Raji (cell line): ENCODE measurements around the gene HDC.

Source experiments
- POLR2A ChIP-seq: IDR thresholded peaks from 2 replicates; pipeline ENCODE4 v1.6.1; 2011; ENCODE audit warnings: low read depth, low read length, control low read depth; ENCODE audit not compliant: insufficient read depth

Gene HDC

DNA sequence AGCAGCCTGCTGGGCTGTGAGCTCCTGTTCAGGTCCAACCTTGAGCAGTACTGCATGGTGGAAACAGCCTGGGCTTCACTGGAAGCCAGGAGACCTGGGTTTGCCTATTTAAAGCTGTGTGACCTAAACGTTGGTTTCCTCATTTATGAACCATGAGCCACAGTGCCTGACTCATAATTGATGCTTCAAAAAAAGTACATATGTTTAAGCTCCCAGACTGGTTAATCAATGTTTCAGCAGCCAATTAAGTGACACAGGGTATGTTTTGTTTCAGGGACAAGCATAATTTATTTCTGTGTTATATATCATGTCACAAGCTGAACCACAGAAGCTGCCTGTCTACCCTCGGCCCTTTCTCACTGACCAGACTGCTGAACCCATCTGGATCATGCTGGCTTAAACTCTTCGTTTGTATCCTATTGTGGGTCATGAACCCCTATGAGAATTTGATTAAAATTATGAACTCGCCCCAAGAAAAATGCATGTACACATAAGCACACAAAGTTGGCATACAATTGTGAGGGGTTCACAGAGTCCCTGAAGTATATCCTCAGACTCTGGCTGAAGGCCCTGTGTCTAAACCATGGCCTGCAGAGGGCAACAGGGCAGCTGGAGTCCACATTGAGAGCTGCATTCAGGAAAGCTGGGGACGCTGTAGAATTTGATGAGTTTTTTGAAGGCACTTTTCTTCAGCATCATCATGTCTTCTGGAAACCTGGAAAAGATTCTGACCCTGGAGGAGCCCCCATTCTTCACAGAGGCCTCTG is 23.7 kb downstream of the HDC start:
- TF ChIP-seq POLR2A = no peak

DNA sequence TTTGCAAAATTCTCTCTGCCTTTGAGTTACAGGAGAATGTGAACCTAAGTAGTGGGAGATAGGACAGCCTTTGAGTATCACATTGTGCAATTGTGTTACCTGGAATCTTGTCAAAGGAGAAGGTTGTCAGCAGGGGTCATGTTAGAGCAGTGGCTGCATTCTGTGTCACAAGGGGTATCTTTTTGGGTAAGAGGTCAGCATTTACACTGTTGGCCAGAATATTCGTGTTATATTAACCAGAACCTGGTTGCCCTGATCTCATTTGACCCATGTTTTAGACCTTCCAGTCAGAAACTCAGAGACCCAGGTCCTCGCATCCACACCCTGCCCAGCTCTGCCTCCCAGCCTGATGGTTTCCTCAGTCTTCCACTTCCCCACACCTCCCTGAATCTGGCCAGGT is 27.3 kb downstream of the HDC start:
- no peak for TF ChIP-seq POLR2A

- no peak for TF ChIP-seq POLR2A
These were observed 29.1 kb downstream of the HDC start for GRCh38 chr15:50236433-50236832.

GRCh38 chr15:50235794-50236193 is 29.7 kb downstream of the HDC start:
- no peak for TF ChIP-seq POLR2A

GRCh38 chr15:50234764-50235163 is 30.8 kb downstream of the HDC start:
- no peak for TF ChIP-seq POLR2A

- no peak for TF ChIP-seq POLR2A
These were observed 32.3 kb downstream of the HDC start for GRCh38 chr15:50233192-50233736.

- no peak for TF ChIP-seq POLR2A
These were observed 32.7 kb downstream of the HDC start for GRCh38 chr15:50232791-50233190.

DNA sequence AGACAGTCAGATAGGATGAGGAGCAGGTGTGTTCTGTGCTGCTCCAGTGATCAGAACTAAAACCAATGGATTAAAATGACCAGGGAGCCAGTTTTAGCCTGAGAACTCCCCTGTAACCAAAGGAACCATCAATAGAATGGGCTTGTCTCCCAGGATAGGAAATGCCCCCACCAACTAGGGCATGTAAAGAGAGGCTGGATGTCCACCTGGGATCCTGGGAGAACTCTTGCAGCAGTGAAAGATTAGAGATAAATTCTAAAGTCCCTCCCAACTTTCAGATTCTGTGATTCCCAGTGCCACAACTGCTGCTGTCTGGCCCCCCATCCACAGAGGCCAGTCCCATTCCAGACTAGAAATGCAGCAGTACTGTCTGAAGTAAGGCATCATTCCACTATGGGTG is 33.8 kb downstream of the HDC start:
- no peak for TF ChIP-seq POLR2A

- no peak for TF ChIP-seq POLR2A
These were observed 36.2 kb downstream of the HDC start for GRCh38 chr15:50229336-50229735.

DNA sequence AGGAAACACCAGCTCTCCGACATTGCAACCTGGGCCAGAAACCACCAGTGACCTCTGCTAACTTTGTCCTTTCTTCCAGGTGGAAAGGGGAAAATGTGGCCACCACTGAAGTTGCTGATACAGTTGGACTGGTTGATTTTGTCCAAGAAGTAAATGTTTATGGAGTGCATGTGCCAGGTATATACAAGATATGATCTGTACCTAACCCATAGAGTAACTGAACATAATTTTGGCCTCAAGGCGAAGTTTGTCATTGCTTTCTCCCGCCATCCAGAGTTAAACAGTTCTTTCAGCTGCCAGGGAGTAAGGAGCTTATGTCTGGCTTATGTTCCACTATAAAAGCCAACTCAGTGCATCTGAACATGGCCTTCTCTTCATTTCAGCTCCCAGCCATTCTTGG is 36.7 kb downstream of the HDC start:
- TF ChIP-seq POLR2A = no peak

DNA sequence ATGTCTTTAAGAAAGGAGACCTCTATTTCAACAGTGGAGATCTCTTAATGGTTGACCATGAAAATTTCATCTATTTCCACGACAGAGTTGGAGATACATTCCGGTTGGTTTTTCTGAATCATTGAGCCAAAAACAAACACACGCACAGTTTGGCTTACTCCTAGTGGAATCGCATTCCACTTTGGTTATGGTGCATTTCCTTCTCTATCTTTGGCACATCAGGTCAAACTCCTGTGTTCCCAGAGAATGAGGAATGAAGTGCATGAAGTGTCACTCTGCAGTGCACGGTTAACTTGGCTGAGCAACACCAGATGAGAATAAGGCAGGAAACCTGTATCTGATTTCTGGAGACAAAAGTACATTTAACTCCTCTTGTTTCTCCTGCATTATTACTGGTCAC is 38.5 kb downstream of the HDC start:
- TF ChIP-seq POLR2A = no peak

- no peak for TF ChIP-seq POLR2A
These were observed 39.6 kb downstream of the HDC start for GRCh38 chr15:50225938-50226337.

DNA sequence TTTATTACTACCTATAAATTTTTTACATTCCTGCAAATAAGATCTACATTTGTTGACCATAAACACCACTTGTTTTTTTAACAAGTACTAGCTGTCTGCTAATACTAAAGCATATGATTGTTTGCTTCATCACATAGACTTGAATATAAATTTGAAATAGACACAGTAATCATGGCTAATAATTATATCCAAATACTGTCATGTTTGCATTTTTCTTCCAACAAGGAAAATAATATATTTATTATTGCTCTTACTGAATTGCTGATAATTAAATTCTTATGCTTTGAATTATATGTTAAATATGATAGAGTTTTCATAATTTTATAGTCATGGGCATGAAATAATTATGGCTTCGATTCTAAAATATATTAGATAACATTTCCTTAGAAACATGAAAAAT is 40.5 kb downstream of the HDC start:
- no peak for TF ChIP-seq POLR2A

DNA sequence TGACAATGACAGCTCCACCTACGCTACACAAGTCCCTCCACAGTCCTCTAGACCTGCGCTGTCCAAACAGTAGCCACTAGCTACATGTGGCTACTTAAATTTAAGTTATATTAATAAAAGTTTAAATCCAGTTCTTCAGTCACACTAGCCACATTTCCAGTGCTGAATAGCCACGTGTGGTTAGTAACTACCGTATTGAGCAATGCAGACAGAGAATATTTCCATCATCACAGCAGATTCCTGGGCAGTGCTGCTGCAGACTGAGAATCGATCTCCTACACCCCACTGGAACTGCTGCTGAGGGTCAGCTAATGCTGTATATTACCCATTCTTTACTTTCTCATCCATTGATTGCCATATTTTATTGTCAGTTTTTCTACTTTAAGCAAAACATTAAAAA is 40.9 kb downstream of the HDC start:
- no peak for TF ChIP-seq POLR2A

DNA sequence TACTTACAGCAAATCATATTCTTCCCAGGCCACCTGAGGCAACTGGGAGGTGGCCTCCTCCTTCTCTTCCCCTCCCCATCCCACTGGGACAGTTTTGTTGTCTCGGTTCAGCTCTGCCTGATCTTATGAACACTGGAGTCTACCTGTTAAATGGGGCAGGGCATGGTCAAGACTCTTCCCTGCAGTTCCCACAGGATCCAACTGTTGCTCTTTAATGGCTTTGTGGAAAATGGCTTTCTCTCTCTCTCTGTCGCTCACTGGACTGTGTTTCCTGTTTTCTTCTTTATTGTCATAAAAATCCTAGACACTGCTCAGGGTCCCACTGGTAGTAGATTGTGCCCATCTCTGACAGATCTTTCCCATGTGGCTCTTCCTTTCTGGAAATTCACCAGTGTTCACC is 43.3 kb downstream of the HDC start:
- TF ChIP-seq POLR2A = no peak

DNA sequence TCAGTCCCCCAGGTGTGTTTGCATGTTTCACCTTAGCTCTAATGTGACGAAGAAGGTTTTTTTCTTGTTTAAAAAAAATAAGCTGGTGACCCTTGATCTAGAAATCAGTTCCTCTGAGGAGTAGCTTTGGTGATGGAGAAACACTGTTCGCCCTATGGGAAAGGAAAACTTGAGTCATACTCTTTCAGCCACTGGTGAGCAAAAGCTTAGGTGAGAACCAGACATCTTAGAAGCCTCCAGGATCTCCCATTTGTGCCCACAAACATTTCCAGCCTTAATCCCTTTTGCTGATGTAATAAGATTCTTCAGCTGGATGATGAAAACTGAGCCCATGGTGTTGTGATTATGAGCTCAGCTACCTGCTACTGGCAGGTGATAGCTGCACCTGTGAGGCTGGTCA is 45.7 kb downstream of the HDC start:
- no peak for TF ChIP-seq POLR2A

DNA sequence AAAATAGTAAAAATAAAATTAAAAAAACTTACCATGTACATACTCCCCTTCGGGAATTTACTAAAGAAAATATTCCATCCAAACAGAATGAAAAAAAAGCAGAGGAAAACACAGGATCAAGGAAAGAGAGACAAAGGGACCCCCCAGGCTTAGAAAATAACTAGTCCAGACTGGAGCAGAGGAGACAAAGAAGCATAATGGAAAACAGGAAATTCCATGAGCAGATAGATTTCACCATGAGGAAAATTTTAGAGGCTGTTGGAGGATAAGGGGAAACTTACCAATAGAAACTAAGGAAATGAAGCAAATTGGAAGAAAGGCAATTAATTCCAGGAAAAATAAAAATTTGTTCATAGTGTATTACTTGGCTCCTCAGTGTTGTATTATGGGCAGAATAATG is 46.8 kb downstream of the HDC start:
- no peak for TF ChIP-seq POLR2A
